SH-SY5Y (cell line): ENCODE data around the gene BAHD1.

Source experiments
- GATA2 ChIP-seq: IDR thresholded peaks from 2 replicates; pipeline ENCODE4 v1.6.1; 2011; ENCODE audit warnings: mild to moderate bottlenecking, low read depth, low read length
- GATA3 ChIP-seq: IDR thresholded peaks from 2 replicates; pipeline ENCODE4 v1.6.1; 2011; ENCODE audit warnings: low read depth, mild to moderate bottlenecking, low read length, moderate library complexity

DNA sequence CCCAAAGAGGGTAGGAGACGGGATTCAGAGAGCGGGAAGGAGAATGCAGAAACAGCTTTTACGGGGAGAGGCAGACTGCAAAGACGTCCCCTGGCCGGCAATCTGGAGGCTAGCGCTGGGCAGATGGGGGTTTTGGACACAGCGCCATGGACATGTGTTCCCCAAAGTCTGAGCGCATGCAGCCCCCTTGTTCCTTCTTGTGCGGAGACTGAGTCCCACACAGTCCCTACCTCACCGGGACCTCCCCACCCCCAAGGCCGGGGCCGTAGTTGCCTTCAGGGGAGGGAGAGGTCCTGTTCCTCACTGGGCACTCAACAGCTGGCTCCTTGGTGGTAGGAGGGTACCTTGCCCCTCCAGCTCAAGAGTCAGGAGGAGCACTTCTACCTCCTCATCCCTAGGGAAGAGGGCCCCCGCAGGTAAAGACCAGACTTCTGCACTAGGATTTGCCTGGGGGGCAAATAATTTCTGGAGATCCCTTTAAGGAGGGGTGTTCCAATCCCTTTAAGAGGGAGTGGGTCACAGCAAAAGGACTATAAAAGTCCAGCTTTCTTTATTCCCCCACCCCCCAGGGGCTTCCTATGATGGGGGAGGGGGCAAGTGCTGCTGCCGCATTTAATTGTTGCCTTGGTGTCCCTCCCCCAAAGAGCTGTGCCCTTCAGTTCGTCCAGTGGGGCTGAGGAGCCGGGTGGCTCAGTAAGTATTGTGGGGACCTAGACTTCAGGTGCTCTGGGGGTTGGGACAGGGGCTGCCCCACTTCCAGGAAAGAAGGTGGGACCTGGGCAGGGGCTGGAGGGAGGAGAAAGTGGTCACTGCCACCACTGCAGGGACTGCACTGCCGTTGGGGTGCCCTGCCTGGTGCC lies 3.6 kb upstream of the BAHD1 start:
- TF ChIP-seq GATA3 (no peak), GATA2 (no peak)
